Adrenal gland (tissue), 12 donors: ENCODE results near the gene C6orf120. TPM values are rescaled to one million over a fixed set of nuclear protein-coding genes. Genes with fewer than 3 reads are reported as not detected.

Experiments
- DNase-seq, 7 donors: peaks; one replicate each; pipeline ENCODE4 v3.0.0-alpha.2; 2019 to 2020
- H3K27ac ChIP-seq, 5 donors: fragments of 200-600 bp; sonication (generic) in 4 of 5; 1 replicate in 3 of 5; 2 replicates in 2 of 5; pipeline versions ENCODE4 v1.5.1 to v1.8.0; 2016 to 2020; ENCODE audit warnings: mild to moderate bottlenecking in 1 of 5
- H3K27me3 ChIP-seq: fragments of 200-600 bp; 2 replicates; pipeline ENCODE4 v1.8.0; 2021
- H3K36me3 ChIP-seq, 2 donors: fragments of 200-600 bp; replicated peaks in 1 of 2; 1 replicate in 1 of 2; 2 replicates in 1 of 2; pipeline versions ENCODE4 v1.5.1 to v1.8.0; 2018 to 2022
- H3K4me1 ChIP-seq, 2 donors: fragments of 200-600 bp; replicated peaks in 1 of 2; 1 replicate in 1 of 2; 2 replicates in 1 of 2; pipeline versions ENCODE4 v1.5.1 to v1.8.0; 2018 to 2021
- H3K4me3 ChIP-seq, 4 donors: fragments of 200-600 bp; sonication (generic) in 3 of 4; one replicate each; pipeline ENCODE4 v1.5.1; 2016 to 2018
- H3K9me3 ChIP-seq, 3 donors: fragments of 200-600 bp; sonication (generic) in 1 of 3; replicated peaks in 1 of 3; 1 replicate in 2 of 3; 2 replicates in 1 of 3; pipeline versions ENCODE4 v1.5.1 to v1.8.0; 2016 to 2021
- POLR2A ChIP-seq, 2 donors: fragments of 450-650 bp; IDR thresholded peaks; one replicate each; pipeline ENCODE4 v1.6.1; 2017; ENCODE audit warnings: antibody characterized with exemption in 2 of 2, mild to moderate bottlenecking in 2 of 2, moderate library complexity in 1 of 2
- WGBS, 4 donors: extraction: QIAGEN DNeasy Blood & Tissue Kit in 2 of 4; methylation state at CpG; one replicate each; pipeline versions ENCODE4 v1.1.5 to v1.1.7; 2013 to 2017; 5-methylcytosine and 5-hydroxymethylcytosine counted together
- intact Hi-C, 2 donors: fragments of 100-400 bp; cut with DNase I; formaldehyde crosslinking; loops; one replicate each; pipeline versions ENCODE4 v1.14.1 to v1.15.0; 2022 to 2023
- polyA plus RNA-seq, 3 donors: library from polyadenylated mRNA; stranded (reverse); fragments of 200-250 nt in 2 of 3; fragments of 350-450 nt in 1 of 3; fragmentation: Illumina TruSeq in 1 of 3; extraction: RNeasy Lipid Tissue Mini Kit (QIAGEN cat#74804) in 1 of 3; gene quantifications; one replicate each; pipeline ENCODE4 v1.2.3, GENCODE V29; 2013 to 2014
- total RNA-seq, 9 donors: library from RNA; depleted of rRNA in 4 of 9; stranded (reverse); fragments of >200 nt in 4 of 9; fragments of 120-200 nt in 1 of 9; fragmentation: NEBNext Ultra II Directional in 1 of 9; extraction: Animal tissue kit (Norgen Biotek cat#: 25700) in 1 of 9; gene quantifications; one replicate each; pipeline versions ENCODE4 v1.1.0 to v1.2.4, GENCODE V29; 2013 to 2023
- TF ChIP-seq, protein P1 (sequence below), 6 experiments: fragments of 450-650 bp in 4 of 6; fragments of 200-600 bp in 2 of 6; sonication (generic) in 1 of 6; IDR thresholded peaks; 1 replicate in 5 of 6; 2 replicates in 1 of 6; pipeline versions ENCODE4 v1.5.1 to v1.8.0; 2016 to 2021; ENCODE audit warnings: antibody characterized with exemption in 6 of 6, mild to moderate bottlenecking in 2 of 6, moderate library complexity in 1 of 6
- donor health status: healthy with polysubstance abuse.
- donor health status: Bipolar disorder and iron deficiency.
- donor health status: DM: yes; HTN: yes; CAD: no.
- donor health status: DM: no; HTN: no; CAD: no.
- donor health status: DM: no; HTN: no; CAD: no.
- donor health status: DM: yes; HTN: yes; CAD: no.

C6orf120 gene
- total and polyA plus RNA-seq, 12 donors = 5.0 to 59.9 (median 40.5) TPM

DNA sequence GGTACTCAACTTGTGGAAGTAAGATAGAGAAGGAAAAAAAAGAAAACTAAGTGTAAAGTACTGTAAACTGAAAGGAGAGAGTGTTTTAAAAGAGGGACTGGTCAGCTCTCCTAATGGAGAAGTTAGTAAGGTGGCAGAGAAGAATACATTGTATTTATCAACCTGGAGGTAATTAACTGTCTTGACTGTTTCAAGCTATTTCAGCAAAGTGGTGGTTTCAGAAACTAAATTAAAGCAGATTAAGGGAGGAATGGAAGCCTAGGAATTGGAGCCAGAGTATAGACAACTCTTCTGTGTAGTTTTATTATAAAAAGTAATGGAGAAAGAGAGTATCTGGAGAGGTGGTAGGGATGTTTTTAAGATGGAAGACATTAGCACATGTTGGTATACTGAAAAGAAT, 25.0 kb downstream of the C6orf120 start:
- no peak for DNase-seq
- Histone ChIP-seq H3K4me3 (no peak overlapping the region), H3K9me3 (no peaks in the 10 kb centered on the region), H3K27me3 (no peaks in the 10 kb centered on the region), H3K4me1 (peaks cover 7 to 22% of the 10 kb centered on the region in 2 donors), H3K27ac (no peak overlapping the region), H3K36me3 (no peaks in the 10 kb centered on the region)
- TF ChIP-seq, protein P1, sequence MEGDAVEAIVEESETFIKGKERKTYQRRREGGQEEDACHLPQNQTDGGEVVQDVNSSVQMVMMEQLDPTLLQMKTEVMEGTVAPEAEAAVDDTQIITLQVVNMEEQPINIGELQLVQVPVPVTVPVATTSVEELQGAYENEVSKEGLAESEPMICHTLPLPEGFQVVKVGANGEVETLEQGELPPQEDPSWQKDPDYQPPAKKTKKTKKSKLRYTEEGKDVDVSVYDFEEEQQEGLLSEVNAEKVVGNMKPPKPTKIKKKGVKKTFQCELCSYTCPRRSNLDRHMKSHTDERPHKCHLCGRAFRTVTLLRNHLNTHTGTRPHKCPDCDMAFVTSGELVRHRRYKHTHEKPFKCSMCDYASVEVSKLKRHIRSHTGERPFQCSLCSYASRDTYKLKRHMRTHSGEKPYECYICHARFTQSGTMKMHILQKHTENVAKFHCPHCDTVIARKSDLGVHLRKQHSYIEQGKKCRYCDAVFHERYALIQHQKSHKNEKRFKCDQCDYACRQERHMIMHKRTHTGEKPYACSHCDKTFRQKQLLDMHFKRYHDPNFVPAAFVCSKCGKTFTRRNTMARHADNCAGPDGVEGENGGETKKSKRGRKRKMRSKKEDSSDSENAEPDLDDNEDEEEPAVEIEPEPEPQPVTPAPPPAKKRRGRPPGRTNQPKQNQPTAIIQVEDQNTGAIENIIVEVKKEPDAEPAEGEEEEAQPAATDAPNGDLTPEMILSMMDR (IDR thresholded peaks at IDR 0.05) = no peak
- no peak for TF ChIP-seq POLR2A (IDR thresholded peaks at IDR 0.05)
- intact Hi-C loops = no loop called here

- Histone ChIP-seq H3K4me1 (peaks cover 0 to 13% of the 10 kb centered on the region in 2 donors), H3K36me3 (no peaks in the 10 kb centered on the region), H3K27me3 (no peaks in the 10 kb centered on the region), H3K27ac (no peak overlapping the region), H3K4me3 (no peak overlapping the region), H3K9me3 (no peaks in the 10 kb centered on the region)
- DNase-seq = no peak
- intact Hi-C loops = no loop called here
- TF ChIP-seq POLR2A (IDR thresholded peaks at IDR 0.05) = no peak
- TF ChIP-seq, protein P1 (IDR thresholded peaks at IDR 0.05) = no peak
Measured at GRCh38 chr6:169729961-169730360, 28.0 kb downstream of the C6orf120 start.

DNA sequence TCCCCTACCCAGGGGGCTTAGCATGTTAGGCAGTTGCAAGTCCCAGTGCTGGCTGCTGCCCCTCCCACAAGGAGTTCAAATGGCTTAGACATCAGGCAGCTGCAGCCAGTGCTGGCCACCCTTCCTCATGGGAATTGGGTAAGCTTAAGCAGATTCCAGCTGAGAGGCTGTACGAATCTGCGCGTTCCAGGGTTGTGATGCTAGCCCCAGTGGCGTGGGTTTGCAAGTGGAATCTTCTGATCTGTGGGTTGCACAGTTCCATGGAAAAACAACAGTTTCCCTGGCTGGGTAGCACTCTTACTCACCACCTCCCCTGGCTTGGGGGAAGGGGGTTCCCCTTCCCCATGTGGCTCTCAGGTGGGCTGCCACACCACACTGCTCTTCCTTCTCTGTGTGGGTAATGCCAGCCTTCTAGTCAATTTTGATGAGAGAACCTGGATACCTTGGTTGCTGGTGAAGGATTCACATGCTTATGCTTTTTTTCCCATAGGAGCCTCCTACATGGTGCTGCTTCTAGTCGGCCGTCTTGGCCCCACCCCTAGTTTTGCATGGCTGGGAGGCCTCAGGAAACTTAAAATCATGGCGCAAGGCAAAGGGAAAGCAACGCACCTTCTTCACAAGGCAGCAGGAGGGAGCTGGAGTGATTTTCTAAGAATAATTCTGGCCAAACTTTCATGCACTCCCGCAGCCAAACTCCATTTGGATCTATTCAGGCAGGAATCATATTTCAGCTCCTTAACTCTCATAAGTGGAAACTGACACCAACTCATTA, 36.5 kb downstream of the C6orf120 start:
- no peak overlapping the region for H3K27ac ChIP-seq
- no peak for DNase-seq
- intact Hi-C loops = no loop called here
- no peaks in the 10 kb centered on the region for H3K36me3 ChIP-seq
- no peaks in the 10 kb centered on the region for H3K4me1 ChIP-seq
- no peaks in the 10 kb centered on the region for H3K27me3 ChIP-seq
- WGBS, 4 donors = 69 to 80% (median 78%) methylated on average over 5 to 9 of the region's 9 CpGs
- H3K4me3 ChIP-seq = no peak overlapping the region
- no peaks in the 10 kb centered on the region for H3K9me3 ChIP-seq
- TF ChIP-seq, protein P1 (IDR thresholded peaks at IDR 0.05) = no peak
- TF ChIP-seq POLR2A (IDR thresholded peaks at IDR 0.05) = no peak

DNA sequence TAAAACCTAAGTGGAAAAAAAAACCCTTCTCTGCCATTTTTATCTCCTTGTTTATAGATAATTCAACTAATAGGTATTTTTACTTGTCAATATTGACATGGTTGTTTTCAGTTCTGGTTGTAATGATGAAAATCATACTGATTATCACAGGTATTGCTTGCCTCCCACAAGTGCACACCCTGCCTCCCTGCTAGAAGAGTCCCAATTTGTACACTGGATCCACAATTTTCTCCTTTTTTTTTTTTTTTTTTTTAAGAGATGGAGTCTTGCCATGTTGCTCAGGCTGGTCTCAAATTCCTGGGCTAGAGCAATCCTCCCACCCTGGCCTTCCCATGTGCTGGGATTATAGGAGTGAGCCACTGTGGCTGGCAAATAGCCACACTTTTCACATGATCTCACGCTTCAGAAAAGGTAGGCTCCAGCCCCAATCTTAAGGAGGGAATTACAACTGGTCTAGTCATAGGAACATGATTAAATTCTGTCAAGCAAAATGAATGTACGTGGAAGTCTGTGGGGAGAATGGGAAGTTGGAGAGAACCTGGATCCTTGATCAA, 37.1 kb downstream of the C6orf120 start:
- WGBS, 4 donors = 83 to 95% (median 93%) methylated on average over 2 of the region's 2 CpGs
- DNase-seq = no peak
- H3K36me3 ChIP-seq = no peaks in the 10 kb centered on the region
- H3K27ac ChIP-seq = no peak overlapping the region
- no peaks in the 10 kb centered on the region for H3K27me3 ChIP-seq
- TF ChIP-seq, protein P1 (IDR thresholded peaks at IDR 0.05) = no peak
- TF ChIP-seq POLR2A (IDR thresholded peaks at IDR 0.05) = no peak
- H3K4me3 ChIP-seq = no peak overlapping the region
- no peaks in the 10 kb centered on the region for H3K4me1 ChIP-seq
- intact Hi-C loops = no loop called here
- H3K9me3 ChIP-seq = no peaks in the 10 kb centered on the region
